Mesodermal cell (in vitro differentiated cells): ENCODE data around the gene PRM3. TPM values are rescaled to one million over a fixed set of nuclear protein-coding genes. Genes with fewer than 3 reads are reported as not detected.
A peak's percentile ranks its signal among the peaks of the same experiment; 100 is the strongest.

Experiments used
- H3K27ac ChIP-seq: 2 replicates; pipeline ENCODE4 v1.7.0; 2013; ENCODE audit warnings: mild to moderate bottlenecking, low read depth, low read length, moderate library complexity; ENCODE audit not compliant: severe bottlenecking
- H3K36me3 ChIP-seq: 2 replicates; pipeline ENCODE4 v1.7.1; 2013; ENCODE audit warnings: mild to moderate bottlenecking, low read length, moderate library complexity; ENCODE audit not compliant: control insufficient read depth, insufficient read depth
- H3K4me1 ChIP-seq: one replicate; pipeline ENCODE4 v1.7.1; 2013; ENCODE audit warnings: mild to moderate bottlenecking, low read length; ENCODE audit not compliant: insufficient read depth, control insufficient read depth, poor library complexity, severe bottlenecking
- H3K4me3 ChIP-seq: 2 replicates; pipeline ENCODE4 v1.7.0; 2013; ENCODE audit warnings: low read length, control low read depth, mild to moderate bottlenecking; ENCODE audit not compliant: insufficient read depth, poor library complexity, severe bottlenecking; ENCODE audit errors: extremely low read depth
- H3K9me3 ChIP-seq: 2 replicates; pipeline ENCODE4 v1.7.1; 2013; ENCODE audit warnings: mild to moderate bottlenecking, low read length, moderate library complexity; ENCODE audit not compliant: control insufficient read depth
- WGBS, 2 experiments: methylation state at CpG; one replicate each; pipeline ENCODE4 v1.1.5; 2013; ENCODE audit warnings: missing lambda C conversion rate in 2 of 2; ENCODE audit not compliant: insufficient coverage in 2 of 2; 5-methylcytosine and 5-hydroxymethylcytosine counted together
- polyA plus RNA-seq, 2 experiments: library from polyadenylated mRNA; stranded (reverse); fragments of 50-300 nt; gene quantifications; one replicate each; pipeline ENCODE4 v1.2.3, GENCODE V29; 2013

PRM3 gene, protein sequence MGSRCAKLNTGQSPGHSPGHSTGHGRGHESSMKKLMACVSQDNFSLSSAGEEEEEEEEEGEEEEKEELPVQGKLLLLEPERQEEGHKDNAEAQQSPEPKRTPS
- polyA plus RNA-seq (2013, experiment 1 of 2) = not detected
- not detected for polyA plus RNA-seq (2013, experiment 2 of 2)

DNA sequence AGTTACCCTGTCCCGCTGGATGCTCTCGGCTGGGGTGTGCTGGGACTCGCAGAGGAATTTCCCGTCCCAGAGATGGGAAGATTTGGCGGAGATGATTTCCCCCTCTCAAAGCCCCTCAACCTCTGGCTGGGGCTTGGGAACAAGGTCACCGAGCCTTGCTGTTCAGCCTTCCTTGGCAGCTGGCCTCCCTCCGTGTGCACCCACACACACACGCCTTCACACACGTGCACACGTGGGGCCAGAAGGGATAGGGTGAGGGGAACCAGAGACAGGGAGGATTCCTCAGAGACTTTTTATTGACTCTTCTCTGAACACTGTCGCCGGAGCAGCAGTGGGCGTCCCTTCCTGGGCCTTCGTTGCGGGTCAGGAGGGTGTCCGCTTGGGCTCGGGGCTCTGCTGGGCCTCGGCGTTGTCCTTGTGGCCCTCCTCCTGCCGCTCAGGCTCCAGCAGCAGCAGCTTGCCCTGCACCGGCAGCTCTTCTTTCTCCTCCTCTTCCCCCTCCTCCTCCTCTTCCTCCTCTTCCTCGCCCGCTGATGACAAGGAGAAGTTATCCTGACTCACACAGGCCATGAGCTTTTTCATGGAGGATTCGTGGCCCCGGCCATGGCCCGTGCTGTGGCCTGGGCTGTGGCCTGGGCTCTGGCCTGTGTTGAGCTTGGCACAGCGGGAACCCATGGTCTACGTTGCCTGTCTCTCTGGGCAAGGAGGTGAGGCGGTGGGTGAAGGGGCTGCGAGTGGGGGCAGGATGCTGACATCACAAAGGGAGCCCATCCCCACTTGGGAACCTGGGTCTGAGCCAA, at the start of gene PRM3:
TSS of gene PRM3 (minus strand) at position 709 of the 800 bp plus-strand sequence. CDS start at position 675, 34 bp downstream.
- no peaks in the 10 kb centered on the region for H3K36me3 ChIP-seq
- H3K27ac ChIP-seq = peak within 1 kb of the TSS; percentile 85
- no peak within 1 kb of the TSS for H3K4me3 ChIP-seq
- peaks cover 4% of the 10 kb centered on the region for H3K4me1 ChIP-seq
- WGBS, 2 experiments = 85 to 90% methylated on average over 23 to 24 of the region's 30 CpGs
- H3K9me3 ChIP-seq = no peaks in the 10 kb centered on the region

DNA sequence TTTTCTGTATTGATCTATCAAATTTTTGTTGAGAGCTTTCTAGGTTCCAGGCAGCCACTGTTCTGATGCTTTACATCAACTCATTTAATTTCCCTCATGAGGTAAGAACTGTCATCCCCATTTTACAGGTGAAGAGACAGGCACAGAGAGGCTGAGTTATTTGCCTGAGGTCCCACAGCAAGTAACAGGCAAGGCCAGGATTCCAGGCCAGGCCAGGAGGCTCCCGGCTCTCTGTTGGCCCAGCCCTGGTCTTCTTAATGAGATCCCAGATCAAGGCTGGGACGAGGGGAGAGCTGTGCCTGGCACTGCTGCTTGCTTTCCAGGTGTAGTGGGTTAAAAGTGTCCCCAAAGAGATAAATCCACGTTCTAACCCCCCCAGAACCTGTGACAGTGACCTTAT, 49.4 kb upstream of the PRM3 start:
- Histone ChIP-seq H3K4me1 (peaks cover 5% of the 10 kb centered on the region), H3K36me3 (no peaks in the 10 kb centered on the region), H3K4me3 (no peak overlapping the region), H3K27ac (no peak overlapping the region), H3K9me3 (peaks cover 5% of the 10 kb centered on the region)
- WGBS, 2 experiments = 100% methylated on average over 1 to 2 of the region's 3 CpGs

DNA sequence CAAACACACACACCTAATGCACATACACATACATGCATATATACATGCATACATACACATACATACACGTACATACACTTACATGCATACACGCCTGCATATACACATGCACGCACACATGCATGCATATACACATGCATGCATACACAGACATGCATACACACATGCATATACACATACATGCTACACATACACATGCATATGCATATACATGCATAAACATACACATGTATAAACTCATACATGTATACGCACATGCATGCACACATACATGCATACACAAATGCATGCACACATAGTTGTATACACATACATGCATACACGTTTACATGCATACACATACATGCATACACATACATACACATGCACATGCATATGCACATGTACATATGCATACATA, 48.2 kb upstream of the PRM3 start:
- Histone ChIP-seq H3K4me1 (peaks cover 8% of the 10 kb centered on the region), H3K27ac (no peak overlapping the region)
- 52 to 53% methylated on average over 5 of the region's 5 CpGs for WGBS, 2 experiments

DNA sequence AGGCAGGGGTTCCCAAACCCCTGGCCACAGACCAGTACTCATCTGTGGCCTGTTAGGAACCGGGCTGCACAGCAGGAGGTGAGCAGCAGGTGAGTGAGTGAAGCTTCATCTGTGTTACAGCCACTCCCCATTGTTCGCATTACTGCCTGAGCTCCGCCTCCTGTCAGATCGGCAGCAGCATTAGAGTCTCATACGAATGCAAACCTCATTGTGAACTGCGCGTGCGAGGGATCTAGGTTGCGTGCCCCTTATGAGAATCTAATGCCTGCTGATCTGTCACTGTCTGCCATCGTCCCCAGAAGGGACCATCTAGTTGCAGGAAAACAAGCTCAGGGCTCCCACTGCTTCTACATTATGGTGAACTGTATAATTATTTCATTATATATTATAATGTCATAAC, 46.7 kb upstream of the PRM3 start:
- 80 to 81% methylated on average over 9 to 10 of the region's 10 CpGs for whole genome bisulfite sequencing, 2 experiments
- Histone ChIP-seq H3K4me3 (no peak overlapping the region), H3K36me3 (no peaks in the 10 kb centered on the region), H3K27ac (no peak overlapping the region), H3K4me1 (peaks cover 17% of the 10 kb centered on the region), H3K9me3 (no peaks in the 10 kb centered on the region)

More for the DNA sequence above, 48.2 kb upstream of the PRM3 start:
- H3K36me3 ChIP-seq = no peaks in the 10 kb centered on the region
- H3K4me3 ChIP-seq = no peak overlapping the region
- no peaks in the 10 kb centered on the region for H3K9me3 ChIP-seq

DNA sequence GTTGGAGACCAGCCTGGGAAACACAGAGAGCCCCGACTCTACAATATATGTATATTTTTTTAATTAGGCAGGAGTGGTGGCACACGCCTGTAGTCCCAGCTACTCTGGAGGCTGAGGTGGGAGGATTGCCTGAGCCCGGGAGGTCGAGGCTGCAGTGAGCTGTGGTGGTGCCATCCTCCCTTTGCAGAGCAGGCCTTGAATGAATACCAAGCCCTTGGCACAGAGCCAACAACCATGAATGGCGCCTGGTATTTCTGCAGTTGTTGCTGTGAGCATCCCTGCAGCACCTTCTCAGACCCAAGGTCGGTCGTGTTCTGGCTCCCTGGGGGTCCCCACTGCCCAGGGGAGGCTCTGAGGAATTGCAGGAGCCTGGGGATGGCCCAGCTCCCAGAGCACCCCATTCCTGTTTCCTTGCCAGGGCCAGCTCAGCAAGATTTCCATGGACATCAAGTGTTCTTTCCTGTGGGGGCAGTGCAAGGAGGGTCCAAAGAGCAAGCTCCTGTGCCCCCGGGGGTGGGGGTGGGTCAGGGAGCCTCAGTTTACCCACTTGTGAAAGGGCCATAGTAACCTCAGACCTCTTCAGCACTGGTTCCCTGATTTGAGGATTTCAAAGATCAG, 46.2 kb upstream of the PRM3 start:
- H3K9me3 ChIP-seq = no peaks in the 10 kb centered on the region
- H3K4me1 ChIP-seq = peaks cover 19% of the 10 kb centered on the region
- no peak overlapping the region for H3K27ac ChIP-seq
- no peak overlapping the region for H3K4me3 ChIP-seq
- H3K36me3 ChIP-seq = no peaks in the 10 kb centered on the region
- WGBS, 2 experiments = 86 to 94% methylated on average over 7 of the region's 8 CpGs

DNA sequence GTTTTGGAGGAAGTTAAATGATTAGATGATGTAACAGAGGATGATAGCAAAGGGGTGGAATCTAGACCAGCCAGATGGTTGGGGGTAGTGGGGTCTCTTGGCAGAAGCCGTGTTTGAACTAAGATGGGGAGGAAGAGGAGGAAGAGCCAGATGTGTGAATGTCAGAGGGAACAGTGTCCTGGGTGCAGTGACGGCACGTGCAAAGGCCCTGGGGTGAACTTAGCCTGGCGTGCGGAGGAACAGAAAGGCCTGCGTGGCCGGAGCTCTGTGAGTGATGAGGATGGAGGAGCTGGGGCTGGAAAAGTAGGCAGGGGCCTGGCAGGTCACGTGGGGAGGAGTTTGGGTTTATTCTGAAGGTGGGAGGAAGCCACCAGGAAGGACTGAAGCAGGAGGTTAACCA, 45.4 kb upstream of the PRM3 start:
- no peak overlapping the region for H3K4me3 ChIP-seq
- H3K9me3 ChIP-seq = no peaks in the 10 kb centered on the region
- no peaks in the 10 kb centered on the region for H3K36me3 ChIP-seq
- WGBS, 2 experiments = 93 to 95% methylated on average over 5 to 8 of the region's 8 CpGs
- H3K4me1 ChIP-seq = peaks cover 27% of the 10 kb centered on the region
- no peak overlapping the region for H3K27ac ChIP-seq

DNA sequence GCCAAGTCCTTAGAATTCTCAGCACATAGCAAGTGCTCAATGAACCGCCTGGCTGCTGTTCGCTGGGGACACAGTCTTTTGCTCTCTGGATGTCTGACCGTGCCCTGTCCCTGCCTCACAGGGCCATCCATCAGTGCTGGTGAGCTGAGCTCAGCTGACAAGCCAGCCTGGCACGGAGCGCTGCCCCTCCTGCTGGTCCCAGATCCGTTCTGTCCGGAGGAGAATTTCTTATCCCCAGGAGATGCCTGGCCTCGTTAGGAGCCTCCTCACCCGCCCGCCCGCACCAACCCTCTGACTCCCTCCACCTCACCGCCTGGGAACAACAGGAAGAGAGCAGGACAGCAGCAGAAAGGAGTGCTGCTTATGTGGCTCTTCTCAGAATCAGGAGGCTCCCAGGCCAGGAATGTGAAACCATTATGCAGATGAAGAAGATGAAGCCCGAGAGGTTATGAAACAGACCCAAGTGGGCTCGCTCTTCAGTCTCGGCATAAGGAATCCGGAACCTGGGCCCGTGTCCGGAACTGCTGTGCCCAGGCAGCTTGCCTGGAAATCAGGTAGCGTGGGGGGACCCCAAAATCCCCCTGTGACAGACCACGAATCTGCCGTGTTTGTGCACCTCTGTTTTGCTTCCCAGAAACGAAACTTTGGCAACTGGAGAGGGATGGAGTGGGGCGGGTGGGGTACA, 43.0 kb upstream of the PRM3 start:
- no peaks in the 10 kb centered on the region for H3K9me3 ChIP-seq
- H3K4me1 ChIP-seq = peaks cover 45% of the 10 kb centered on the region
- no peaks in the 10 kb centered on the region for H3K36me3 ChIP-seq
- H3K4me3 ChIP-seq = no peak overlapping the region
- peak overlapping the region; percentile 59 for H3K27ac ChIP-seq
- WGBS, 2 experiments = 42 to 51% methylated on average over 16 to 17 of the region's 23 CpGs

DNA sequence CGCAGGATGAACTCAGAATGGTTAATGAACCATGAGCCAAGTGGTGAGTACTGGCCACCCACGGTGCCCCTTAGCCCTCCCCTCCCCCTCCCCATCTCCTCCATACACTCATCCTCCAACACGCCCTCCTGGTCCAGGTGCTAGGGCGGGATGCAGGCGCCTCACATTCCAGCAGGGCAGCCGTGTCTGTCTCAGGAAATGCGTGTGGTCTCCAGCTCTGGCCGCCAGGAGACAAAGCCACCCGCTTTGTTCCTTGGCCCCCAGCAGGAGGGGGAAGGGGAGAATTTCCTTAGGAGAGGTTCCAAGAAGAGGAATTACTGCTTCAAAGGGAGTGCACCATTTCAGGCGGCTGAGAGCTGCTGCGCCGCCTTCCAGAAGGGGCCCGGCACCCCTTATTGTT, 42.1 kb upstream of the PRM3 start:
- Histone ChIP-seq H3K9me3 (no peaks in the 10 kb centered on the region), H3K4me1 (peaks cover 47% of the 10 kb centered on the region), H3K27ac (no peak overlapping the region), H3K4me3 (no peak overlapping the region), H3K36me3 (no peaks in the 10 kb centered on the region)
- 7 to 9% methylated on average over 7 to 12 of the region's 13 CpGs for WGBS, 2 experiments

DNA sequence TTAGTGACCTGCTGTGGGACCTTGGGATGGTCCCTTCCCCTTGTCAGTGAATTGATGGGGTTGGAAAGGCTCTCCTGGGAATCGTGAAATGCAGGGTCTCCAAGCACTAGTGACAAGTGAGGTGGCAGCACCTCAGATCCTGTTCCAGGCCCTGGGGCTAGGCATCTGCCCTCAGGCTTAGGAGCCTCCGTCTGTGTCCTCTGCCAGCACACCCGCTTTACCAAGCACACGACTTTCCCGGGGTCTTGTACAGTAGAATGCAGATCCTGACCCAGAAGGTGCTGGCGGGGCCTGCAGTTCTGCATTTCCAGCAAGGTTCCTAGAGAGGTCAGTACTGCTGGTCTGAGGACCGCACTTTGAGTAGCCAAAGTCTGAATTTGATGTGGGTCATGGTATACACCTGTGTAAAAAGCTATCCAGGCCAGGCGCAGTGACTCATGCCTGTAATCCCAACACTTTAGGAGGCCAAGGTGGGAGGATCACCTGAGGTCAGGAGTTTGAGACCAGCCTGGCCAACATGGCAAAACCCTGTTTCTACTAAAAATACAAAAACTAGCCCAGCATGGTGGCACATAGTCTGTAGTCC, 41.0 kb upstream of the PRM3 start:
- 96 to 97% methylated on average over 8 of the region's 8 CpGs for WGBS, 2 experiments
- no peak overlapping the region for H3K27ac ChIP-seq
- H3K4me3 ChIP-seq = no peak overlapping the region

DNA sequence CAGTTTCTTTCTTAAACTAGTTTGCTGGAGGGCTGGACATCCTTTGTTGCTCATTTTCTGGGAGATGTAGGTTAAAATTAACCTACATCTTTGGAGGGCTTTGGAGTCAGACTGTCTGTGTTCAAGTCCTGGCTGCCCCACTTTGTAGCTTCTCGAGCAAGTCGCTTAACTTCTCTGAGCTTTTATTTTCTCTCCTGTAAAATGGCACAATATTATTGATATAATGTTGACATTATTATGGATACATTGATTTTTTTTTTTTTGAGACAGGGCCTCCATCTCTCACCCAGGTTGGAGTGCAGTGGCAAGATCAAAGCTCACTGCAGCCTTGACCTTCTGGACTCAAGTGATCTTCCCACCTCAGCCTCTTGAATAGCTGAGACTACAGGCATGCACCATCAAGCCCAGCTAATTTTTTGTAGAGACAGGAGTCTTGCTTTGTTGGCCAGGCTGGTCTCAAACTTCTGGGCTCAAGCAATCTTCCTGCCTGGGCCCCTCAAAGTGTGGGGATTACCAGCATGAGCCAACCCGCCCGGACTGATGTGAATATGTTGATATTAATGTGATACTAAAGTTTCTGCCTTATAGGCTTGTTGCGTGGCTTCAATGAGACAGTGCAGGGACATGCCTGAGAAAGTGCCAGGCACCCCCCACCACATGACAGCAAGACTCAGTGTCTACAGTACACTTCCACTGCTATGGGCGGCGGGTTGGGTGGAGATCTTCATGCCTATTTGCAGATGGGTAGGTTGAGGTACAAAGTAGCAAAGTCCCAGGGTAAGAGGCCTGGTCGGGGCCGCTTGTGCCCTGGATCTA, 40.3 kb upstream of the PRM3 start:
- Histone ChIP-seq H3K4me3 (no peak overlapping the region), H3K27ac (no peak overlapping the region), H3K9me3 (no peaks in the 10 kb centered on the region), H3K4me1 (peaks cover 47% of the 10 kb centered on the region), H3K36me3 (no peaks in the 10 kb centered on the region)
- 84 to 97% methylated on average over 5 to 7 of the region's 9 CpGs for WGBS, 2 experiments

More for the DNA sequence above, 41.0 kb upstream of the PRM3 start:
- Histone ChIP-seq H3K36me3 (no peaks in the 10 kb centered on the region), H3K4me1 (peaks cover 47% of the 10 kb centered on the region), H3K9me3 (no peaks in the 10 kb centered on the region)
